HG02973 (cell line): ENCODE data around the gene PPP1R3F.

Experiments used
- ATAC-seq: cut with Tn5 transposase; IDR thresholded peaks from one replicate; pipeline ENCODE4 v1.9.1; 2021; ENCODE audit warnings: moderate library complexity; ENCODE audit not compliant: unreplicated experiment

Gene PPP1R3F

GRCh38 chrX:49249071-49249470 is 20.5 kb upstream of the PPP1R3F start:
- ATAC-seq, result no peak

DNA sequence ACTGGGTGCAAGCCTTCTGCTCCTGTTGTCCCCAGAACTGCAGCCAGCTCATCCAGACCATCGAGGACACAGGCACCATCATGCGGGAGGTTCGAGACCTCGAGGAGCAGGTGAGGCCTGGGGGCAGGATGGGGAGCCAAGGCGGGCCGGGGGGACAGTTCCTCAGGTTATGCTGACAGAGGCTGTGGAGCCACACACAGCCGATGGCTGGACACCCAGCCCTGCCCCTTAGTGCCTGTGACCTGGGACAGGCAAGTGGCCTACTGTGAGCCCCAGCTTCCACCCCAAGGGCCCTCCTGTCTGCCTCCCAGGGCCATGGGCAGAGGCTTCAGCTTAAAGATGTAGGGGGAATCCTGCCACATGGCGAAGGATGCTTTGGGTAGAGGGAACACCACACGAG is 20.0 kb upstream of the PPP1R3F start:
- no peak for ATAC-seq

GRCh38 chrX:49250066-49250465 is 19.5 kb upstream of the PPP1R3F start:
- ATAC-seq, result no peak

DNA sequence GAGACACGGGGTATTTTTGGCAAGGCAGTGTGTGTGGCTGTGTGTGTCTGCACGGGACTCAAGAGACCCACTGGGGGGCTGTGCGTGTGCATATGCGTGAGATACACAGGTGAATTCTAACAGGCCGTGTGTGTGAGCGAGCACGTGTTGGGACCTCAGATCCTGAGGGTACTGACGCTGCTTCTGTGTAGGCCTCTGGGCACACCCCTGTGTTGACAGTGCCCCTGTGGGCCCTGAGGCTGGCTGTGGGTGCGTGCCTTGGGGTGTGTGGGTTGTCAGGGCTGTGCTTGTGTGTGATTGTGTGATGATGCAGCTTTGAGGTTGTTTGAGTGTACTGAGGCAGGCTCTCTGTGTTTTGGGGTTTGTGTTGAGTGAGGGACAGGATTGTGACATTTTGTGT is 19.0 kb upstream of the PPP1R3F start:
- no peak for ATAC-seq

- no peak for ATAC-seq
These were observed 18.3 kb upstream of the PPP1R3F start for GRCh38 chrX:49251325-49251724.

DNA sequence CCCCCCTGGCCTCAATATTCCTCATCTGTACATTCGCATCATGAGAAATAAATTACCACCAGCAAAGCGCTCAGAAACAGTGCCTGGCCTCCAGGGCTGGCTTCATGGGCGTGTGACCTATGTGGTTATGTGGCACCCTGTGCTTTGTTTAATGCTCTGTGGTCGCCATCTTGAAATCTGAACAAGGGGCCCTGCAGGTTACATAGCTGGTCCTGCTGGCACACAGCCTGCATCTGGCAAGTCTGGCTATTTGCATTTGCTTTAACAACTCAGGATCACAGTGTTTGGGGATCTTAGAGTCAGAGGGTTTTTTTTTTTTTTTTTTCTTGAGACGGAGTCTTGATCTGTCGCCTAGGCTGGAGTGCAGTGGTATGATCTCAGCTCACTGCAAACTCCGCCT is 15.0 kb upstream of the PPP1R3F start:
- ATAC-seq, result no peak

DNA sequence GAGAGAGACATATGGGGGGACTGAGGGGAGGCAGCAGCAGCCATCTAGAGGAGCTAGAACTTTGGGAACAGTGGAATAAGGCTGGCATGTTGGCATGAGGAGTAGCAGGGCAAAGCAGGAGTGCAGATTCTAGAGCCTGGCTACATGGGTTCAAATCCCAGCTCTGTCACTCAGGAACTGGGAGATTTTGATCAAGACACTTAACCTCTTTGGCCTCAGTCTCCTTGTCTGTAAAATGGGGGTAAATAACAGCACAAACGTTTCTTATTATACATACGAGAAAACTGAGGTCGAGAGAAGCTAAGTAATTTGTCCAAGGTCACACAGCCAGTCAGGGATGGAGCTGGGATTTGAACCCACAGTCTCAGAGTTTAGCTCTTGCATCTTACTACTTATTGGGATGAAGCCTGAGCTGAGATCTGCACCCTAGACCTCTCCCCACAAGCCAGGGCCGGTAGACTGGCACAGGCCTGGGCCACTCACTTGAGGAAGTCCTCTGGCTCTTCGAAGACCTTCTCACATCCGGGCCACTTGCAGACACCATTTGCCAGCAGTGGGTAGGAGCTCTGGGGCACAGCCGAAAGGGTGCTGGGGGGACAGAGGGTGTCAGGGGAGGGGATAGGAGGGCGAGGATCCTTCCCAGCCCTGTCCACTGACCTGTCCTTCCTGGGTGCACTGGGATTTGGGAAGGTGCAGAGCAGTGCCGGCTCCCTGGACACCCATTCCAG is 13.2 kb upstream of the PPP1R3F start:
- no peak for ATAC-seq

- no peak for ATAC-seq
These were observed 12.4 kb upstream of the PPP1R3F start for GRCh38 chrX:49257074-49257790.

GRCh38 chrX:49257846-49258748 is 11.5 kb upstream of the PPP1R3F start:
- no peak for ATAC-seq

GRCh38 chrX:49258749-49259124 is 10.9 kb upstream of the PPP1R3F start:
- no peak for ATAC-seq

DNA sequence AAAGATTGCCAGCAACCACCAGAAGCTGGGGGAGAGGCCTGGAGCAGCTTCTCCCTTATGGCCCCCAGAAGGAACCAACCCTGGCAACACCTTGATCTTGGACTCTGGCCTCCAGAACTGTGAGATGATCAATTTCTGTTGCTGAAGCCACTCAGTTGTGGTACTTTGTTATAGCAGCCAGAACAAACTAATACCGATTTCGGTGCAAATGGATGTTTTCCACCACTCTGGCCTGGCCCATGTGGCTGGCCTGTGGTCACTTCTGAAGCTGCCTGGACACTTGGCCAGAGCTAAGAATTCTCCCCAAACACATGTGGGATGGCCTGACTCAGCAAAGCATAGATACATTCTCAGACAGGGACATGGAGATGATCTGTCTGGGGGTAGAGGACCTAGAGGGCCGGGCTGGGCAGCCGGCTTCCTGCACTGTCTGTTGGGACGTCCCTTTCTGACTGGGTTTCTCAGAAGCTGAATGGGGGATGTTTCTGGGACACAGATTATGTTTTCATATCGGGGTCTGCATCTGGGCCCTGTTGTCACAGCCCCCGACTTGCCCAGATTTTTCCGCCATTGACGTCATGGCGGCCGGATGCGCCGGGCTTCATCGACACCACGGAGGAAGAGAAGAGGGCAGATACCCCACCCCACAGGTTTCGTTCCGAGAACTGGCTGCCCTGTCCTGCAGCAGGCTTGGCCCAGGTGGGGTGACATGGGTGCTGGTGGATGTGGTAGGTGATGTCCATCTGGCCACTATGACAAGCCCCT is 9.2 kb upstream of the PPP1R3F start:
- no peak for ATAC-seq

DNA sequence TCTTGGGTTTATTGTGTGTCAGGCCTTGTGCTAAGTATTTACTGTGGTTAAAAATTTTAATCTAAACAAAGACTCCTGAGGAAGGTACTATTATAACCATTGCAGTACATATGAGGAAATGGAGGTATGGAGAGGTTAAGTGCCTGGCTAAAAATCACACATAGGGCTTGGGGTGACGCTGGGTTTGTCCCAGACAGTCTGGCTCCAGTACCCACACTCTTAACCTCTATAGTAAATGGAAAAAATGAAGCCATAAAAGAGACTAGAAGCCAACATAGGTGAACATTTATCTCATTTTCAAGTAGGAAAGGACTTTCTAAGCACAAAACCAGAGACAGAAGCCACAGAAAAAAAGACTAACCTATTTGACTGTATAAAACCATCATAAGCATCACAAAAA is 7.0 kb upstream of the PPP1R3F start:
- no peak for ATAC-seq

- no peak for ATAC-seq
These were observed 6.0 kb upstream of the PPP1R3F start for GRCh38 chrX:49263631-49264030.

DNA sequence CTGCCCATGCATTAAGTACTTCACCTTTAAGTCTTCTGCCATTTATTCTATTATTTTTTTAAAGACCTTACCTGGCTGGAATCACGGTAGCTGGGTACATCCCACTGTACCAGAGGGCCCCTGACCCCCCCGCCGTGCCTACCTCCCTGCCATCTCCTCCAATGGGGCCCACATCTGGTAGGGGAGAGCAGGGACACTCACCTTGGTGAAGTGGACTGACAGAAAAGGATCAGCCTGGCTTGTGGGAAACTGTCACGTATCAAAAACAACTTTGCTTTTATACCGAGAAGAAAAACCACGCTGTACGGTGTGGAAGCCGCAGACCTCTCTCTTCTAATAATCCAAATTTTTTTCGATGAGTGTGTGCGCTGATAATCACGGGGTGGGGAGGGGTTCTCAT is 5.1 kb upstream of the PPP1R3F start, which contains the start of gene FOXP3:
Gene FOXP3, minus strand, starts transcription at position 251 of the 400 bp plus-strand sequence. CDS start 6,205 bp downstream, outside the sequence.
- ATAC-seq, result no peak

GRCh38 chrX:49266523-49267445 is 2.8 kb upstream of the PPP1R3F start:
- ATAC-seq, result no peak

- no peak for ATAC-seq
These were observed 937 bp upstream of the PPP1R3F start for GRCh38 chrX:49268702-49269009.

- peak; percentile 88 for ATAC-seq
These were observed 405 bp upstream of the PPP1R3F start for GRCh38 chrX:49269010-49269766.

- no peak for ATAC-seq
These were observed 792 bp downstream of the PPP1R3F start for GRCh38 chrX:49270249-49270921.

DNA sequence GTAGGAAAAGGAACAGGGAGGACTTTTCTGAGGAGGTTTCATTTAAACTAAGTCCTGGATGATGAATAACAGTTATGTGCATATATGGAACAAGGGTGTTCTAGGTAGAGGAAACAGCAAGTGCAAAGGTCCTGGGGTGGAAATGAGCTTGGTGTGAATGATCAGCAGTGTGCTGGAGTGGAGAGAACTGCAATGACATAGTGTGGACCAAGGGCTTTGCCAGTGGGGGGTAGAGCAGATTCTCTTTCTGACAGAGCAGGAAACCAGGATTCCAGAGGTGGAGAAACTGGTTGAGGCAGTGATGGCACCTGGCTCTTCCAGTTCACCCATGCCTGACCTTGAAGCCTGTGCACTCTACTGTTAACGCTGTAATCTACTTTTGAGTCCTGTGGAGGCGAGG is 1.7 kb downstream of the PPP1R3F start:
- no peak for ATAC-seq
